Tibial nerve (tissue), 4 donors: Measurements from ENCODE around the gene MAP3K4.

Source experiments
- CTCF ChIP-seq, 5 experiments: fragments of 200-600 bp in 3 of 5; fragments of 450-650 bp in 2 of 5; sonication (generic) in 3 of 5; IDR thresholded peaks; one replicate each; pipeline ENCODE4 v1.5.1; 2016 to 2019; ENCODE audit warnings: antibody characterized with exemption in 5 of 5, mild to moderate bottlenecking in 3 of 5, moderate library complexity in 2 of 5
- EP300 ChIP-seq, 2 donors: sonication (generic); formaldehyde crosslinking; IDR thresholded peaks; one replicate each; pipeline ENCODE4 v1.6.1; 2017; ENCODE audit warnings: antibody characterized with exemption in 2 of 2, mild to moderate bottlenecking in 1 of 2
- POLR2A ChIP-seq, 2 donors: fragments of 450-650 bp; IDR thresholded peaks; one replicate each; pipeline ENCODE4 v1.6.1; 2017; ENCODE audit warnings: antibody characterized with exemption in 2 of 2, mild to moderate bottlenecking in 2 of 2, moderate library complexity in 2 of 2

DNA sequence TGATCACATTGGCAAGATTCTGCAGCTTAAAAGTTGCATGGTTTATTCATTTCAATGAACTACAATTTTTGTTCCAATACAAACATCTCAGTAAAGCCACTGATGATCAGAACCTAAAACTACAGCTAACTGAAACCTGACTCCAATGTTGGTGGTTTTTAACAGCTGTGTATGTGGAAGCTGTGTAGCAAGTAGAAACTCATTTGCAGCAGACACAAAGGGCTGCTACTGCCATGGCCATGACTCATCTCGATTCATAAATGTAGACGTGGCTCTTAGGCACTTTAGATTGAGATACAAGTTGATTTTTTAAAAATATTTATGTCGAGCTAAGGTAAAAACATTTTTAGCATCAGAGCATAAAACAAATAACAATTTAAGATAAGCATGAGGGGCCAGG is 19.5 kb upstream of the MAP3K4 start:
- no peak for TF ChIP-seq CTCF (IDR thresholded peaks at IDR 0.05)
- no peak for TF ChIP-seq POLR2A (IDR thresholded peaks at IDR 0.05)
- no peak for TF ChIP-seq EP300 (IDR thresholded peaks at IDR 0.05)
